ENCODE measurements around the gene PRRC1.

The PRRC1 gene

DNA sequence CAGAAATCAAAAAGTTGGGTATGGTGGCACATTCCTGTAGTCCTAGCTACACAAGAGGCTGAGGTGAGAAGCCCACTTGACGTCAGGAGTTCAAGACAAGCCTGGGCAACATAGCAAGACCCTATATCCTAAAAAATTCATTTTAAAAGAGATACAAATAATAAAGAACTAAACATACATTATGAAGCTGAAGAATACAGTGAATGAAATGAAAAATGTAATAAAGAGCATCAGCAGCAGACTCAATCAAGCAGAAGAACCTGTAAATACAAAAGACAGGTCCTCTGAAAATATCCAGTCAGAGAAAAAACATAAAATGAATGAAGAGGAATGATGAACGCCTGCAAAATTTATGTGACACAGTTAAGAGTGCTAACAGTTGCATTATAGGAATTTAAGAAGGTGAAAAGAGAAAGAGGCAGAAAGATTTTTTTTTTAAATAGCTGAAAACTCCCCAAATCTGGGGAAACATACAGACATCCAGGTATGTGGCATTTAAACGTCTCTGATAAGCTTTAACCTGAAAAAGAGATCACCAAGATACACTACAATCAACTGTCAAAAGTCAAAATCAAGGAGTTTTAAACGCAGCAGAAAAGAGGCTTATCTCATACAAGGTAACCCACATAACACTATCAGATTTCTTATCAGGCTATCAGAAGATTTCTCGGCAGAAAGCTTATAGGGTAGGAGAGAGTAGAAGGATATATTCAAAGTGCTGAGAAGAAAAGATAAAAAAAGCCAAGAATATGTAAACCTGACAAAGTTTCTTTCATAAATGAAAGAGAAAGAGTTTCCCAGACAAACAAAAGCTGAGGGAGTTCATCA lies 57.6 kb downstream of the PRRC1 start:
- in situ Hi-C loops (cut with MboI; ENCODE audit: low sequenced_read_pairs), result no loop called here

DNA sequence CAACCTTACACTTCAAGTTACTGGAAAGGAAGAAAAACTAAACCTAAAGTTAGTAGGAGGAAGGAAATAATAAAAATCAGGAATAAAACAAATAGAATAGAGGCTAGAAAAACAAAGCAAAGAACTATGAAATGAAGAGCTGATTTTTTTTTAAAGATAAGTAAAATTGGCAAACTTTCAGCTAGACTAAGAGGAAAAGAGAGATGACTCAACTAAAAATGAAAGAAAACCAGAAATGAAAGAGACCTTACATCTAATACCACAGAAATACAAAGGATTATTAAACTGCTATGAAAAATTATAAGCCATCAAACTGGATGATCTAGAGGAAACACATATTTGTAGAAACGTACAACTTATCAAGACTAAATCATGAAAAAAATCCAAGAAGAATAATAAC lies 60.0 kb downstream of the PRRC1 start:
- in situ Hi-C loops (cut with MboI; ENCODE audit: low sequenced_read_pairs), result no loop called here

DNA sequence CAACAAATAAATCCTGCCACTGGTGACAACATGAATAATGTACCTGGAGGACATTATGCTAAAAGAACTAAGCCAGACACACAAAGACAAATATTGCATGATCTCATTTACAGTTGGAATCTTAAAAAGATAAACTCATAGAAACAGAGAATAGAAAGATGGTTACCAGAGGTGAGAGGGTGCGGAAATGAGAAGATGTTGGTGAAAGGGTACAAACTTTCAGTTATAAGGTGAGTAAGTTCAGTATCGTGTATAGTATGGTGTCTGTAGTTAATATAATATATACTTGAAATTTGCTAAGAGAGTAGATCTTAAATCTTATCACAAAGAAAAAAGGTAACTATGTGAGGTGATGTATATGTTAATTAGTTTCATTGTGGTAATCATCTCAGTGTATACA lies 63.3 kb downstream of the PRRC1 start:
- in situ Hi-C loops (cut with MboI; ENCODE audit: low sequenced_read_pairs), result no loop called here

DNA sequence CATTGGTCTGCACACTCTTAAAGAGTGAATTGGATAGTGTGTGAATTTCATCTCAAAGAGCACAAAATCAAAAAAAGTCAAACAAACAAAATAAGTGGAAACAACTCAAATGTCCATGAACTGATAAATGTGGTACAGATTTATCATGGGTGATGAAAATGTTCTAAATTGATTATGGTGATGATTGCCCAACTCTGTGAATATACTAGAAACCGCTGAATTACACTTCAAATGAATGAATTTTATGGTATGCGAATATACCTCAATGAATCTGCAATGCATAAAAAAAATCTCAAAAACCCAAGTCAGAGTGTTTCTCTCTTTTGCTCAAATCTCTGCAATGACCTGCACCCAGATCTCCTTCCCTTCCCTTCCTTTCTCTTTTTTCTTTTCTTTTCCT lies 64.0 kb downstream of the PRRC1 start:
- in situ Hi-C loops (cut with MboI; ENCODE audit: low sequenced_read_pairs), result no loop called here

DNA sequence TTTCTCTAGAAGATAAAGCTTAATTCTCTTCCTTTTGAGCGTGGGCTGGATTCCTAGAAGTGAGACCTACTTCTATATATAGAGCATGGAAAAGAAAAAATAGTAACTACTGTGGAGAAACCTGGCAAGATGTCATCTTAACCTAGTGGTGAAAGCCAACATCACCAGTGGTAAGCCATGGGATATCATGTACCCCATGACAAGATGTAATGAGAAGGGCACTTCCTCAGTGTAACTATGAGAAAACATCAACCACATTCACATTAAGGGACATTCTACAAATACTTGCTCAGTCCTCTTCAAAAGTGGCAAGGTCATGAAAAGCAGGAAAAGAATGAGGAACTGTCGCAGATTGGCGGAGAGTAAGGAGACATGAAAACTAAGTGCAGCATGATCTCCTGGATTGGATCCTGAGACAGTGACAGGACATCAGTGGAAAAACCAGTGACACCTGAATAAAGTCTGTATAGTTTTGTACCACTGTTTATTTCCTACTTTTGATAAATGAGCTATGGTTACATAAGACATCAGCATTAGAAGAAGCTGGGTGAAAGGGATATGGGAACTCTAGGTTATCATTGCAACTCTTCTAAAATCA lies 65.4 kb downstream of the PRRC1 start:
- in situ Hi-C loops (cut with MboI; ENCODE audit: low sequenced_read_pairs), result no loop called here

DNA sequence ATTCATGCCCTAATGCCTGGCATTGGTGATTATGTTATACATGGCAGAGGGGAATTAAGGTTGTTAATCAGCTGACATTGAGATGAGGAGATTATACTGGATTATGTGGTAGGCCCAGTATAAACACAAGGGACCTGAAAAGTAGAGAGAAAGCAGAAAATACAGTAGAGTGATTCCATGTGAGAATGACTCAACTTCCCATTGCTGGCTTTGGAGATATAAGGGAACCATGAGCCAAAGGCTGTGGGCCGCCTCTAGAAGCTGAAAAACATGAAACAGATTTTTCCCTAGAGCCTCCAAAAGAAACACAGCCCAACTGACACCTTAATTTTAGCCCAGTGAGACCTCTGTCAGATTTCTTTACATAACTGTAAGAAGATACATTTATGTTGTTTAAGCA lies 66.4 kb downstream of the PRRC1 start:
- in situ Hi-C loops (cut with MboI; ENCODE audit: low sequenced_read_pairs), result no loop called here

DNA sequence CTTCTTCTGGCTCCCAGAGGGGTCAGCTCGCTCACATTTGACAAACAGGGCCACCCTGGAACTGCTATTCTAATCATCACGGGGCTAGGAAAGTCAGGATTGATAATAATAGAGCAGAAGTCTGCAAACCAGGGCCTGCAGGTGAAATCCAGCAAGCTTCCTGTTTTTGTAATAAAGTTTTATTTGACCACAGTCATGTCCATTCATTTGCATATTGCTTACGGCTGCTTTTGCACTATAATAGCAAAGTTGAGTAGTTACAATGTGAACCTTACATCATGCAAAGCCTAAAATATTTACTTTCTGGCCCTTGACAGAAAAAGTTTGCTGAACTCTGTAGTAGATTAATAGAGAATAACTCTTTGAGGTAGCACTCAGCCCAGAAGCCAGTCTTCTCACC lies 68.2 kb downstream of the PRRC1 start:
- in situ Hi-C loops (cut with MboI; ENCODE audit: low sequenced_read_pairs), result no loop called here

DNA sequence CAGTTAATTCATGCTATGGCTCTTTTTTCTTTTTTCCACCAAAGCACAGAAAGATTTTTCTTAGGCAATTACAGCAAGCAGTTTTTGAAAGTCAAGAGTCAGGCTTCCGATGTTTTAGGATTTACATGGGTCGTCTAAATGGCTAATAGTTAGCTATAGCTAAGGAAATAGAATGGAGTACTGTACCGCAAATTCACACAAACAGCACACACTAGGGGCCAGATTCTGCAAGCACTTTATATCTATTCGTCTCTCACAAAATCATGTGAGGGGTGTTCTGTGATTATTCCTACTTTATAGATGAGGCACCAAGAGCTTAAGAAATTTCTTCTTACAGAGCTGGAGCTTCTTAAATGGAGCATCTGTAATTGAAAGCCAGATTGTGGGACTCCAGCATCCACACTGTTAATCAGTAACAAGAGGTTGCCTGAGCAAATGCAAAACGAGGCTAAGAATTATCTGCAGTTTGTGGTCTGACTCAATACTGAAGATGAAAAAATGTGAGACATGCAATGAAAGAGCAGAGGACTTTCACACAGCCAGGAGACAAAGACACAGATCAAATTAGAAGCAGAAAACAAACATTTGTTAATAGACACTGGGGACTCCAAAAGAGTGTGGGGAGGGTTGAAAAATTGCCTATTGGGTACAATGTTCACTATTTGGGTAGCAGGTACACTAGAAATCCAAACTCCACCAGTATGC lies 68.8 kb downstream of the PRRC1 start:
- in situ Hi-C loops (cut with MboI; ENCODE audit: low sequenced_read_pairs), result no loop called here

DNA sequence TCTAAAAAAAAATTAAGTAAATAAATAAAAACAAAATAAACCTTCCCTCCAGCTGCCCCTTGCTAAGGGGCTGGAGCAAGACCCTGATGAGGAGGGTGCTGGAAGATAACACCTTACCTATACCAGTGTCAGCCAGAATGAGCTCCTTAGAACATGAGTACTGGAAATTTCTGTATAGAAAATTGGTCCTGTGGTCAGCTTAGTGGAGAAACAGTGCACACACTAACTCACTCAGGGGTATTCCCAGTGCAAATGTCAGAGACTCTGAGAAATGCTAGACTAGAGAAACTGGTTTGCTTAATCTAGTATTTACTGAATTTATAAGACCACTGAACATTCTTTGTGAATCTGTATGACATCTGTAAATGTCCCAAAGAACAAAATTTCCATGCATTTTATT lies 69.4 kb downstream of the PRRC1 start:
- in situ Hi-C loops (cut with MboI; ENCODE audit: low sequenced_read_pairs), result no loop called here

DNA sequence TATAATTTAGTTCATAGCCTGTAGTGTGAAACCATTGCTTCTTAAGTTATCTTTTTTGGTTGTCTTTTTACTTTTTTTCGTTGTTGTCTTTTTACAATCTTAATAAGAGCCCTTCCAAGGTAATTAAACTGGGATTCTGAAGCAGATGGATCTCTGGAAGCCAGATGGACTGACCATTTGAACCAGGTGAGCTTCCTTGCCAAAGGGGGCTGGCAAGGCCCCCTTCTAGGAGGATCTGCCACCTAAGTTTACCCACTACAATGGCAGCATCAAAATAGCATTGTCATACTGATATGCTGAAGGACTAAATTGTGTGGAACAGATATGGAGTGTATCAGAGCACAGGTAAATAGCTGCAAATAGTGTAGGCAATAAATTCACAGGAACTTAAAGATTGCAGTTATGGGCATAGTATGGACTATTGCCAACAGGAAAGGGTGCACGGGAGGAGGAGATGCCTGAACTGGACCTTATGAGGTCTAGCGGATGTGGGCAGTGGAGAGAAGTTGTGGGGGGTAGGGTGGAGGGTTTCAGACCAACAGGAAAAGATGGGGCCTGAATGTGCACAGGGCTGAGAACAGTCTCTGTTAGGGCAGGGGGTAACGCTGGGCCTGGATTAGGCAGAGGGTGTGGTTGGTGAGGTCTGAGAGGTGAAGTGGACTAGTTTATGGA lies 69.9 kb downstream of the PRRC1 start:
- in situ Hi-C loops (cut with MboI; ENCODE audit: low sequenced_read_pairs), result no loop called here

DNA sequence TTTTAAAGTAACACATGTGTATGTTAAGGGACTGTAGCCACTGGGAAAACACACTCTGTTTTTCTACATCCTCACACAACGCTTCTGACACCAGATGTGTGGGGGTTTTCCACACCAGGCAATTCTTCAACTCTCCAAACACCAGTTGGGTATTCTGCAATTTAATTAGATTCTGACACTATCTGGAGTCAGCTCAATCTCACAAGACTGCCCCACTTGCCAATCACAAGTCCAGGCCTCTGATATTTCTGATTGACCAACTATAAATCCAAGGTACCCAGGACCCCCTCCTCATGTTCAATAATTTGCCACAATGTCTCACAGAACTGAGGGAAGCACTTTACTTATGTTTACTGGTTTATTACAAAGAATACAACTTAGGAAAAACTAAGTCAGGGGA lies 70.9 kb downstream of the PRRC1 start:
- in situ Hi-C loops (cut with MboI; ENCODE audit: low sequenced_read_pairs), result no loop called here

DNA sequence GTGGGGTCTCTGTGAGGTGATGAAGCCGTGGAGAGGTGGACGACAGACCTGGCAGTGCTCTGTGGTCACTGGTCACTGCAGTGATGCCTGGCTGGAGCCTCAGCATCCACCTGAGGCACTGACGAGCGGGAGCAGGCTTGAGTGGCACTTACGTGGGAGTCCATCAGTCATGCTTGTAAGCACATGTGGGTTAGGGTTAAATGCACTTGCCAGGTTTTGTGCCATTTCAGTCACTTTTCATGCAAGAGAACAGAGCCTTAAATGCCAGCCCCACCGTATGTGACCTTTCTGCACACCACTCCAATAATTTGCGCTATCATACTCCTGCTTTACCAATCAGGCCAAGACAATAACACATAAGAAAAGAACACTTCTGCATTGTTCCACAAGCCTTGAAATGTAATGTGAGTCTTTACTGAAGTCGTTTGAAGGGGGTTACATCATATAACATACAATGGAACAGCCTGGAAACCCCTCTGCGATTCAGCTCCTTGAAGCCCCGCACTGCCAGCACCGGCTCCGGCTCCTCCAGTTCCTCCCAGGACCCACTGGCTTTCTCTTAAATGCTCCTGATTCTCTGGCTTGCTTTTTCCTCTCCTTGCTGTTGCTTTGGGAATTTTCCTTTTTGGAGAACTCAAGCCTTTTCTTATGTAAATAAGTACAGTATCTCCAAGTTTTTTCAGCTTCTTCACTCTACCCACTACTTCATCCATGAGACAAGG lies 72.0 kb downstream of the PRRC1 start:
- in situ Hi-C loops (cut with MboI; ENCODE audit: low sequenced_read_pairs), result no loop called here

DNA sequence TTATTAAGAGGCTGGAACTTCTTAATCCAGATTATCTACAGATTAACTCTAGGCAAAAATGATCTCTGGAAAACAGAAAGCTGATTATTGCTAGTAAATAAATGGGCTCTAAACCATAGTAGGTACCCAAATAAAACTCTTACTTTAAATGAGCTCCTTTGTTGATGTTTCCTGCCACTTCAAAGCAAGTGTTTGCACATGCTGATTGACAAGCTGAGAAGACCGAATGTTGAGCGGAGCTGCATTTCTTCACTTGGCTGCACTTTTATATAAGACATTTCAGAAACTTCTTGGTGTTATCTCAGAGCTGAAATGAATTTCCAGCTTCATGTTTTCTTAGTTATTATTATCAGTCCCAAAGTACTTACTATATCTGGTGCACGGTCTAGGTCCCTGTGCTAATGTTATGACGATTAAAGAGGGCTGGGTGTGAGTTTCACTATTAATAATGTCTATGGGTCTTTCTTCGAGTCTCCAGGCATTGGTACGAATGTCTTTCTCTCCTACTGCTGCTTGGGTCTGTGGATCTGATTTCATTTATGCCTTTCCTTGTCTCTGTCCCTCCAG lies 72.8 kb downstream of the PRRC1 start:
- in situ Hi-C loops (cut with MboI; ENCODE audit: low sequenced_read_pairs), result no loop called here

DNA sequence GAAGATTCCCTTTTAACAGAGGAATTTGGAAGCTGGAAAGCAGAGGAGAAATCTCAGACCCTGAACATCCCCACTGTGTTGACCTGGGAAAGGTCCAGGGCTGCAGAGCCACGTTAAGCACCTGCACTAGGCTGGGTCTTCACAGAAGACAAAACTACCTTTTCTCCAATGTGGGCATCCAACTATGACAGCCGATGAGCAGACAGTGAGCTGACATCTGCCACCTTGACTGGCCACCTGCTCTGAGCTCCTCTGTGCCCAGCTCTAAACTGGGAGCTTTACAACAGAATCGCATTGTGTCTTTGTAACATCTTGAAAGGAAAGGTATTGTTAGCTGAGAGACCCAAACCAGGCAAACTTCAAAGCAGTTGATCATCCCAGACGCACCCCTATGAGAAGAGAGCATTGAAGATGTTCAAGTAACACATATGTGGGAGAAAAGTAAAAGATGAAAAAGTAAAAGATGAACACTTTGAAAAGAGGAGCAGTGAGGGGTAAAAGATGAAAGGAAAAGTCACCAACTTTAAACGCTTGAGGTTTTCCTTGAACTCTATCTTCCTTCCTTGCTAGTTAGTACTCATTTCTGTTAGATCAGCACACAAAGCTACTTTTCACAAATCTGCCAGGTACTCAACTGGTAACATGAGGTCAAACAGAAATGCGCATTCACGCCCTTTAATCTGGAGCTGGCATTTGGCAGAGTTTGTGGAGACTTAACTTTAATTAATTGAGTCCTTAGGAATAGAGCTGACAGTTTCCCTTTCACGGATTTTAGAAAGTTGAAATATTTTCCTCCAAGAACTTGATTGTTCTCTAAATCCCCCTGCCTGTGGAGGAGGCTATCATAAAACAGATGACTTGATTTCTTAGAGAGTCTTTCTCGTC lies 78.3 kb downstream of the PRRC1 start:
- in situ Hi-C loops (cut with MboI; ENCODE audit: low sequenced_read_pairs), result no loop called here

DNA sequence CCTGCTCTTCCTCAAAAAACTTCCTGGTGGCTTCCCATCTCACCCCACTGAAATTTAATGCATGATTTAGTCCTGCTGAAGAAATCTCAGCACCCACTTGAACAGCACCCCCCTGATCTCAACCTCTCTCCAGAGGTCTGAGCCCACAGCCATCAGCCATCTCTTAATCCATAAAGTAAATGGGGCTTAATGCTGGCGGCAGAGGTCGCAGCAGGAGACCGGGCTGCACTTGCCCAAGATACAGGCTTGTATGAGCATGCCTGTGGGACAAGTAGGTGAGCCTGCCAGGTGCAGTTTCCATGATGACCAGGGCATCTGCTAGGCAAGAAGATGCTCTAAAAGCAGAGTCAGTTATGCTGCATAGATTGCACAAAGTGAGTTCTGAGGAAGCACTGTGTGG lies 79.1 kb downstream of the PRRC1 start:
- in situ Hi-C loops (cut with MboI; ENCODE audit: low sequenced_read_pairs), result no loop called here

DNA sequence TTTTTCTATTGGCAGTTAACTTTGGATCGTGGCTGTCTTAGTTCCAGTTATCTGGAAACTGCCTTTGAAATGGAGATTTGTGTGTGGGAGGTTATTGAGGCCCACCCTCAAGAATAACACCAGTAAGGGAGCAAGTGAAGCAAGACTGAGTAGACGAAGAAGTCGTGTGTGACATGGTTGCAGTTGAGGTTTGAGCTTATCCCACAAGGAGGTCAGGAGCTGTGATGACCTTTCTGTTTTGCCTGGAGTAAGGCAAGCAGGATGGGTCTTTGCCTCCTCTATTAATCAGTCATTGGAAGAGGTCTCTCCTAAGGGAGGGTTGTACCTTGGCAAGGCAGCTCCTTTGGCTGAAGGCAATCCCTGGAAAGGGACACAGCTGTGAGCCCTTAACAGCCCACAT lies 81.9 kb downstream of the PRRC1 start:
- in situ Hi-C loops (cut with MboI; ENCODE audit: low sequenced_read_pairs), result no loop called here

DNA sequence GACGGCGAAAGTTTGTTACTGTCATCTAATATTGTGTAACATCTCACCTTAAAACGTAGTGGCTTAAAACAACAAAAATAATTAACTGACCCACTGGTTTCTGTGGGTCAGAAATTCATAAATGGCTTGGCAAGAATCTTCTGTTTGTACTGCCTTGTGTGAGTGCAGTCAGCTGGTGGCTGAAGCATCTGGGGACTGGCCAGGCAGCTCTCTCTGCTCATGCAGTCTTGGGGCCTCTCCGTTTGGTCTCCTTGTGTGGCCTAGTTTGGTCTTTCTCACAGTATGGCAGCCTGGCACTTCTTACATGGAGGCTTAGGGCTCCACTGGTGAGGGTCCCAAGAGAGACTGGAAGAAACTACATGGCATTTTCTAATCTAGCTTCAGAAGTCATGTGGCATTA lies 82.4 kb downstream of the PRRC1 start:
- in situ Hi-C loops (cut with MboI; ENCODE audit: low sequenced_read_pairs), result no loop called here

DNA sequence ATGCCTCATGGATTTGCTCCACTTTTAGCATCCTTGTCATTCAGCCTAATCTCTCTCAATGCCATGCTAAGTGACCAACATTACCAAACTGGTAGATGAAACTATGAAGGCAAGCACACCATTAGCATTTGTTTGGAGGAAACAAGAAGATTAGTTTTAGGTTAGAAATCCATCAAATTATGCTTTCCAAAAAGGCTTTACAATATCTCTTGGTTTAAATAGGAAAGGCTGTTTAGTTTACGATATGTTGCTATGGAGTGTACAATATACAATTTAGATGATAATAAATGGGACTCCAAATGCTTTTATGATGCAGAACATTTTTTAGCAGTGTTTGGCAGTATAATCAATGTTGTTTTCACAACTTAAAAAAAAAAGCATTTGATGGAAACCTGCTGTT lies 83.7 kb downstream of the PRRC1 start:
- in situ Hi-C loops (cut with MboI; ENCODE audit: low sequenced_read_pairs), result no loop called here

DNA sequence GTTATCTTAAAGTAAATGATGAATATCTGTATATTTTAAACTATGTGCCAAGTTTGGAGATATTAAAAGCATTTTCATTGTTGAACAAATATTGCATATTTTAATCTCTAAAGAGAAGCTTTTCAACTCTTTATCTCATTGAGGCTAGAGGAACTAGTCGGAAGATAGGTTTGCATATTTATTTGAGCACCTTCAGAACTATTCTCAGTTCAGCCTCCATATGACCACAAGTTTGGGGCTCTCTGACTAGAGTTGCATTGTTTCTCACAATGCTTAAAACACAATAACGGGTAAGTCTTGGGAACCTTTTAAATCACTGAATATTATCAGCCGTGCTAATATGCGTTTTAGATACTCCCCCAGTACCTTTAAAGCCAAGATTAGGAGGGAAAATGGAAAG lies 84.2 kb downstream of the PRRC1 start:
- in situ Hi-C loops (cut with MboI; ENCODE audit: low sequenced_read_pairs), result no loop called here

DNA sequence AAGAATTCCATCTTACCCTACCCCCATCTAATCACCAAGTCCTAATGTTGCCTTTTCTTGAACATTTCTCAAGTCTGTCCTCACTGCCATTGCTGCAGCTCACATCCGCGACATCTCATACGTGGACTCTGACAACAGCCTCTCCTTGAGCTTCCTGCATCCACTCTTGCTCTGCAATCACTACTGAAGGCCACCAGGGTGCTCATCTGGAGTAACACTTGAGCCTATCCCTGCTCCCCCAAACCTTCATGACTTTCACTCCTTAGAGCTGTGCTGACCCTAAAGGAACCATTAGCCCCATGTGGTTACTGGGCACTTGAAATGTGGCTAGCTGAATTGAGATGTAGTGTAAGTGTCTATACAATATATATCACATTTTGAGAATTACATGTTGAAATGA lies 85.0 kb downstream of the PRRC1 start:
- in situ Hi-C loops (cut with MboI; ENCODE audit: low sequenced_read_pairs), result no loop called here

Data from hTERT RPE-1 (cell line).